MM.1S (cell line): ENCODE results near the gene RFC3.

Experiments
- CTCF ChIP-seq: fragments of 300-600 bp; sonication (generic); IDR thresholded peaks from 2 replicates; pipeline ENCODE4 v1.5.1; 2016; ENCODE audit warnings: antibody characterized with exemption, low read length, mixed read lengths
- EZH2 ChIP-seq: fragments of 300-600 bp; sonication (generic); optimal IDR thresholded peaks from 2 replicates; pipeline ENCODE3; 2017; ENCODE audit warnings: low read depth, mild to moderate bottlenecking, antibody characterized with exemption, low read length, mixed read lengths

GRCh38 chr13:33838647-33839046 lies 20.7 kb downstream of the RFC3 start:
- no peak for TF ChIP-seq CTCF
- no peak for TF ChIP-seq EZH2
